Activated CD8-positive, alpha-beta memory T cell treated with anti-CD3 and anti-CD28 coated beads for 4 hours (primary cell): Measurements from ENCODE around the gene CYP26C1.
"Not testable (repeated sequence)": the region's sequence is repeated elsewhere in the genome, so short reads cannot be mapped to it uniquely, and the experiment has no call there.

ENCODE experiments used
- DNase-seq, 2 donors: peaks; one replicate each; pipeline ENCODE4 v3.0.0-alpha.2; 2020; ENCODE audit warnings: low read depth in 2 of 2

CYP26C1 gene

GRCh38 chr10:93076871-93077270, 16.3 kb downstream of the CYP26C1 start:
- no peak for DNase-seq

GRCh38 chr10:93077860-93078337, 17.3 kb downstream of the CYP26C1 start:
- no peak for DNase-seq

GRCh38 chr10:93079663-93080349, 19.2 kb downstream of the CYP26C1 start:
- no peak for DNase-seq

- no peak for DNase-seq
Measured at GRCh38 chr10:93080350-93081046, 19.9 kb downstream of the CYP26C1 start.

- DNase-seq: no peak
Measured at GRCh38 chr10:93081318-93081717, 20.7 kb downstream of the CYP26C1 start.

GRCh38 chr10:93081834-93082233, 21.2 kb downstream of the CYP26C1 start:
- no peak for DNase-seq

- no peak for DNase-seq
Measured at GRCh38 chr10:93083743-93084539, 23.3 kb downstream of the CYP26C1 start.

GRCh38 chr10:93085272-93085859, 24.8 kb downstream of the CYP26C1 start:
- DNase-seq: no peak

- no peak for DNase-seq
Measured at GRCh38 chr10:93086289-93086688, 25.7 kb downstream of the CYP26C1 start.

- DNase-seq: no peak
Measured at GRCh38 chr10:93087846-93088245, 27.2 kb downstream of the CYP26C1 start.

- DNase-seq: no peak
Measured at GRCh38 chr10:93088466-93088865, 27.9 kb downstream of the CYP26C1 start.

- no peak for DNase-seq
Measured at GRCh38 chr10:93090619-93091018, 30.0 kb downstream of the CYP26C1 start.

- no peak for DNase-seq
Measured at GRCh38 chr10:93091960-93092359, 31.4 kb downstream of the CYP26C1 start.

- DNase-seq: no peak
Measured at GRCh38 chr10:93095225-93095624, 34.6 kb downstream of the CYP26C1 start.

- no peak for DNase-seq
Measured at GRCh38 chr10:93096901-93097300, 36.3 kb downstream of the CYP26C1 start.

- no peak for DNase-seq
Measured at GRCh38 chr10:93097386-93097785, 36.8 kb downstream of the CYP26C1 start.

- no peak for DNase-seq
Measured at GRCh38 chr10:93098816-93099215, 38.2 kb downstream of the CYP26C1 start.

- no peak for DNase-seq
Measured at GRCh38 chr10:93099670-93100069, 39.1 kb downstream of the CYP26C1 start.

GRCh38 chr10:93101148-93101547, 40.5 kb downstream of the CYP26C1 start:
- not testable (repeated sequence) for DNase-seq

GRCh38 chr10:93103953-93104352, 43.4 kb downstream of the CYP26C1 start:
- no peak for DNase-seq

GRCh38 chr10:93106631-93107072, 46.1 kb downstream of the CYP26C1 start:
- DNase-seq: no peak
